H1 (cell line): Measurements from ENCODE around the gene CUTA. TPM values are rescaled to one million over a fixed set of nuclear protein-coding genes. Genes with fewer than 3 reads are reported as not detected.

Experiments used
- ASH2L ChIP-seq: fragments of 200-600, 300-600 bp; sonication (generic); IDR thresholded peaks from one replicate; pipeline ENCODE4 v1.7.1; 2017; ENCODE audit warnings: low read length
- ATF3 ChIP-seq: IDR thresholded peaks from 2 replicates; pipeline ENCODE4 v1.6.1; 2011; ENCODE audit warnings: low read depth, mild to moderate bottlenecking, low read length; ENCODE audit not compliant: insufficient read depth
- BCL11A ChIP-seq, 2 experiments: IDR thresholded peaks; one replicate each; pipeline ENCODE4 v1.6.1; 2011; ENCODE audit warnings: low read depth in 2 of 2, low read length in 2 of 2, mild to moderate bottlenecking in 2 of 2
- CREB1 ChIP-seq: IDR thresholded peaks from 2 replicates; pipeline ENCODE4 v1.6.1; 2012; ENCODE audit warnings: inconsistent platforms
- E2F6 ChIP-seq: IDR thresholded peaks from 2 replicates; pipeline ENCODE4 v1.6.1; 2012; ENCODE audit warnings: inconsistent platforms
- EGR1 ChIP-seq: IDR thresholded peaks from 2 replicates; pipeline ENCODE4 v1.6.1; 2011; ENCODE audit warnings: low read depth, low read length, borderline replicate concordance
- EZH2 ChIP-seq: fragments of 200-600 bp; sonication (generic); IDR thresholded peaks from 2 replicates; pipeline ENCODE4 v1.7.1; 2012; ENCODE audit warnings: low read depth, mild to moderate bottlenecking, moderate library complexity, low read length, inconsistent platforms; ENCODE audit not compliant: severe bottlenecking
- HDAC6 ChIP-seq: IDR thresholded peaks from one replicate; pipeline ENCODE4 v1.7.1; 2012; ENCODE audit warnings: low read depth, mild to moderate bottlenecking, inconsistent platforms, low read length, moderate library complexity
- KDM5A ChIP-seq: fragments of 200-600 bp; IDR thresholded peaks from 2 replicates; pipeline ENCODE4 v1.7.1; 2012; ENCODE audit warnings: mild to moderate bottlenecking, low read length, inconsistent platforms, mixed read lengths
- NANOG ChIP-seq: IDR thresholded peaks from 2 replicates; pipeline ENCODE4 v1.6.1; 2011; ENCODE audit warnings: low read length, low read depth, mild to moderate bottlenecking, inconsistent platforms; ENCODE audit not compliant: insufficient read depth, poor library complexity, severe bottlenecking
- NRF1 ChIP-seq: IDR thresholded peaks from 2 replicates; pipeline ENCODE4 v1.6.1; 2011; ENCODE audit warnings: mild to moderate bottlenecking, low read depth, low read length, improper control_type of control experiment
- POLR2A ChIP-seq, 2 experiments: IDR thresholded peaks; 1 replicate in 1 of 2; 2 replicates in 1 of 2; pipeline ENCODE4 v1.6.1; 2011; ENCODE audit warnings: low read depth in 2 of 2, low read length in 2 of 2, mild to moderate bottlenecking in 2 of 2; ENCODE audit errors: control extremely low read depth in 1 of 2
- RFX5 ChIP-seq: IDR thresholded peaks from 2 replicates; pipeline ENCODE4 v1.6.1; 2011; ENCODE audit warnings: low read depth, low read length, improper control_type of control experiment, borderline replicate concordance
- SIRT6 ChIP-seq: IDR thresholded peaks from one replicate; pipeline ENCODE4 v1.7.1; 2012; ENCODE audit warnings: low read length, inconsistent platforms
- SIX5 ChIP-seq: IDR thresholded peaks from 2 replicates; pipeline ENCODE4 v1.6.1; 2011; ENCODE audit warnings: mild to moderate bottlenecking, low read depth, low read length
- SP4 ChIP-seq: IDR thresholded peaks from 2 replicates; pipeline ENCODE4 v1.6.1; 2012; ENCODE audit warnings: low read length, inconsistent platforms
- TBP ChIP-seq: IDR thresholded peaks from 2 replicates; pipeline ENCODE4 v1.6.1; 2011; ENCODE audit warnings: low read depth, low read length, improper control_type of control experiment
- TEAD4 ChIP-seq: IDR thresholded peaks from 2 replicates; pipeline ENCODE4 v1.6.1; 2012; ENCODE audit warnings: low read depth, low read length, inconsistent platforms, mixed read lengths
- USF2 ChIP-seq: IDR thresholded peaks from 2 replicates; pipeline ENCODE4 v1.6.1; 2011; ENCODE audit warnings: low read length, improper control_type of control experiment
- YY1 ChIP-seq: IDR thresholded peaks from 2 replicates; pipeline ENCODE4 v1.6.1; 2011; ENCODE audit warnings: low read depth, mild to moderate bottlenecking, low read length
- polyA plus RNA-seq, 7 experiments: library from polyadenylated mRNA; depleted of rRNA in 3 of 7; stranded (reverse) in 5 of 7; unstranded in 2 of 7; fragments of >200 nt in 5 of 7; fragments of 200-250 nt in 2 of 7; gene quantifications; 1 replicate in 5 of 7; 2 replicates in 1 of 7; 4 replicates in 1 of 7; pipeline versions ENCODE4 v1.2.1 to v1.2.3, GENCODE V29; 2011 to 2013; ENCODE audit warnings: missing spikeins in 2 of 7, mixed read lengths in 2 of 7
- total RNA-seq: library from RNA; stranded (reverse); fragmentation: NEBNext Ultra II Directional; extraction: Animal tissue kit (Norgen Biotek cat#: 25700); gene quantifications from 2 replicates; pipeline ENCODE4 v1.2.1, GENCODE V29; 2021
- TF ChIP-seq, protein P1 (sequence below): IDR thresholded peaks from 2 replicates; pipeline ENCODE4 v1.6.1; 2012; ENCODE audit warnings: inconsistent platforms

Gene CUTA
- total and polyA plus RNA-seq, 2 of the 8 experiments (the other 6 are each of a cell fraction or from before 2014, with no cell fraction given): 297 to 460 TPM

GRCh38 chr6:33454009-33454946 lies 36.4 kb upstream of the CUTA start, which contains the start of gene ZBTB9 (continued):
- TF ChIP-seq SIX5 (no peak), CREB1 (peak; percentile 63), EZH2 (no peak), ASH2L (peak; percentile 75), E2F6 (peak; percentile 80), SIRT6 (no peak), RFX5 (no peak), HDAC6 (no peak), TBP (peak; percentile 68; the same call in 1 of the 2 replicates), EGR1 (no peak), TEAD4 (no peak), NANOG (no peak), SP4 (peak; percentile 66; the same call in 1 of the 2 replicates), ATF3 (no peak), KDM5A (no peak; the same call in 1 of the 2 replicates), YY1 (no peak), NRF1 (no peak), POLR2A (IDR thresholded peaks at IDR 0.05; ENCODE audit: control extremely low read depth in 1 of 2, low read depth in 2 of 2, low read length in 2 of 2) (peak; percentile 76 to 78), USF2 (peak; percentile 18; the same call in 1 of the 2 replicates), BCL11A (IDR thresholded peaks at IDR 0.05; ENCODE audit: low read depth in 2 of 2, low read length in 2 of 2) (no peak)
- TF ChIP-seq, protein P1, sequence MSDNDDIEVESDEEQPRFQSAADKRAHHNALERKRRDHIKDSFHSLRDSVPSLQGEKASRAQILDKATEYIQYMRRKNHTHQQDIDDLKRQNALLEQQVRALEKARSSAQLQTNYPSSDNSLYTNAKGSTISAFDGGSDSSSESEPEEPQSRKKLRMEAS: peak; percentile 89
